Endothelial cell of umbilical vein (primary cell): ENCODE data around the gene PEX5L. TPM values are rescaled to one million over a fixed set of nuclear protein-coding genes. Genes with fewer than 3 reads are reported as not detected.

ENCODE experiments used
- BruUV-seq: library from RNA; stranded (reverse); fragments of 400-500 nt; replicated peaks from 2 replicates; lab custom pipeline; 2021; lab: Mats Ljungman, UMichigan
- CTCF ChIA-PET: fragments of 300-600, 350-600 bp; sonication (Branson Sonifier 250); formaldehyde crosslinking; loops from one replicate; lab custom pipeline; 2021; ENCODE audit warnings: antibody characterized with exemption, inconsistent platforms; lab: Charles Lee
- POLR2A ChIA-PET: fragments of 300-600, 350-600 bp; sonication (Branson Sonifier 250); formaldehyde crosslinking; loops from one replicate; lab custom pipeline; 2021; ENCODE audit warnings: antibody characterized with exemption, inconsistent platforms; lab: Charles Lee
- DNase-seq: peaks from one replicate; pipeline ENCODE4 v3.0.0-alpha.2; 2011; ENCODE audit warnings: low read depth, low spot score
- FAIRE-seq: peaks from 2 replicates; lab custom pipeline; 2011; peaks lifted over from hg19 to GRCh38; lab: Jason Lieb, UNC
- H2AFZ ChIP-seq: 2 replicates; pipeline ENCODE4 v1.6.0; 2012; ENCODE audit warnings: low read depth, low read length, control low read depth, inconsistent platforms
- H3K27ac ChIP-seq: 2 replicates; pipeline ENCODE4 v1.5.1; 2011; ENCODE audit warnings: low read depth, mild to moderate bottlenecking, control low read depth, low read length, moderate library complexity; ENCODE audit not compliant: insufficient read depth
- H3K27me3 ChIP-seq, 2 experiments: 2 replicates each; pipeline versions ENCODE4 v1.6.0 to v1.6.1; 2011; ENCODE audit warnings: low read length in 2 of 2, mixed read lengths in 1 of 2; ENCODE audit not compliant: control insufficient read depth in 2 of 2, insufficient read depth in 2 of 2
- H3K36me3 ChIP-seq, 2 experiments: 2 replicates in 1 of 2; 3 replicates in 1 of 2; pipeline ENCODE4 v1.5.1; 2011; ENCODE audit warnings: low read length in 2 of 2, mild to moderate bottlenecking in 1 of 2, moderate library complexity in 1 of 2; ENCODE audit not compliant: control insufficient read depth in 2 of 2, insufficient read depth in 2 of 2; ENCODE audit errors: extremely low read depth in 1 of 2
- H3K4me1 ChIP-seq: 3 replicates; pipeline ENCODE4 v1.5.1; 2011; ENCODE audit warnings: mild to moderate bottlenecking, low read length; ENCODE audit not compliant: control insufficient read depth, insufficient read depth; ENCODE audit errors: extremely low read depth
- H3K4me2 ChIP-seq: 2 replicates; pipeline ENCODE4 v1.6.1; 2011; ENCODE audit warnings: low read length, control low read depth, mixed read lengths; ENCODE audit not compliant: insufficient read depth
- H3K4me3 ChIP-seq, 3 experiments: fragments of 200-600 bp in 1 of 3; sonication (generic), shearing (Covaris generic) in 1 of 3; replicated peaks in 1 of 3; 2 replicates each; pipeline ENCODE4 v1.5.1; 2011 to 2016; ENCODE audit warnings: control low read depth in 3 of 3, low read length in 3 of 3, mild to moderate bottlenecking in 2 of 3, inconsistent platforms in 1 of 3, low read depth in 1 of 3, moderate library complexity in 1 of 3; ENCODE audit not compliant: insufficient read depth in 1 of 3
- H3K79me2 ChIP-seq: 2 replicates; pipeline ENCODE4 v1.6.0; 2012; ENCODE audit warnings: low read length, inconsistent platforms; ENCODE audit not compliant: control insufficient read depth, insufficient read depth
- H3K9ac ChIP-seq: replicated peaks from 2 replicates; pipeline ENCODE3; 2011; ENCODE audit warnings: low read length, control low read depth; ENCODE audit not compliant: insufficient read depth; ENCODE audit errors: extremely low read depth
- H3K9me1 ChIP-seq: replicated peaks from 3 replicates; pipeline ENCODE4 v1.6.0; 2011; ENCODE audit warnings: mild to moderate bottlenecking, low read length; ENCODE audit not compliant: control insufficient read depth, insufficient read depth; ENCODE audit errors: extremely low read depth
- H3K9me3 ChIP-seq: replicated peaks from 2 replicates; pipeline ENCODE4 v1.5.1; 2012; ENCODE audit warnings: low read length, inconsistent platforms; ENCODE audit not compliant: control insufficient read depth, insufficient read depth
- H4K20me1 ChIP-seq: replicated peaks from 2 replicates; pipeline ENCODE3; 2011; ENCODE audit warnings: mild to moderate bottlenecking, low read length; ENCODE audit not compliant: control insufficient read depth, insufficient read depth; ENCODE audit errors: extremely low read depth
- EZH2 ChIP-seq: IDR thresholded peaks from 2 replicates; pipeline ENCODE4 v1.6.1; 2012; ENCODE audit warnings: borderline replicate concordance, low read depth, mild to moderate bottlenecking, moderate library complexity, low read length, inconsistent platforms; ENCODE audit not compliant: severe bottlenecking
- FOS ChIP-seq: IDR thresholded peaks from 2 replicates; pipeline ENCODE4 v1.6.1; 2011; ENCODE audit warnings: mild to moderate bottlenecking, low read length, moderate library complexity, borderline replicate concordance; ENCODE audit not compliant: insufficient read depth
- GATA2 ChIP-seq: IDR thresholded peaks from 2 replicates; pipeline ENCODE4 v1.7.0; 2011; ENCODE audit warnings: low read depth, mild to moderate bottlenecking, moderate library complexity, mixed read lengths, low read length; ENCODE audit not compliant: insufficient read length, insufficient read depth
- JUN ChIP-seq: IDR thresholded peaks from 2 replicates; pipeline ENCODE4 v1.6.1; 2011; ENCODE audit warnings: borderline replicate concordance, low read depth; ENCODE audit not compliant: insufficient read length, insufficient read depth
- MAX ChIP-seq: IDR thresholded peaks from 2 replicates; pipeline ENCODE4 v1.6.1; 2011; ENCODE audit not compliant: insufficient read depth, insufficient read length
- MYC ChIP-seq: IDR thresholded peaks from one replicate; pipeline ENCODE4 v1.6.1; 2011; ENCODE audit warnings: mild to moderate bottlenecking, low read depth, low read length
- POLR2A ChIP-seq: IDR thresholded peaks from 2 replicates; pipeline ENCODE4 v1.6.1; 2012; ENCODE audit warnings: low read depth, mild to moderate bottlenecking, control low read depth, low read length
- POLR2AphosphoS5 ChIP-seq: IDR thresholded peaks from 2 replicates; pipeline ENCODE4 v1.6.1; 2012; ENCODE audit warnings: low read depth, mild to moderate bottlenecking, control low read depth, low read length, moderate library complexity; ENCODE audit not compliant: insufficient read depth
- dilution Hi-C: fragments of 300-500 bp; cut with MboI; formaldehyde crosslinking; loops from one replicate; pipeline ENCODE4 v1.15.0; 2019; ENCODE audit warnings: low sequenced_read_pairs; ENCODE audit not compliant: extremely low pct_ligation_motif_present
- intact Hi-C: fragments of 100-400 bp; cut with micrococcal nuclease; formaldehyde crosslinking; loops from one replicate; pipeline ENCODE4 v1.10.0; 2022
- polyA plus RNA-seq, 4 experiments: library from polyadenylated mRNA; depleted of rRNA in 3 of 4; stranded (reverse) in 3 of 4; unstranded in 1 of 4; fragments of >200 nt; gene quantifications; 2 replicates each; pipeline versions ENCODE4 v1.2.1 to v1.2.3, GENCODE V29; 2011 to 2012; ENCODE audit warnings: missing spikeins in 1 of 4
- total RNA-seq: library from RNA; stranded (reverse); gene quantifications from 2 replicates; pipeline ENCODE4 v1.2.3, GENCODE V29; 2021
- TF ChIP-seq, protein P1 (sequence below), 2 donors: IDR thresholded peaks; 1 replicate in 1 of 2; 2 replicates in 1 of 2; pipeline ENCODE4 v1.5.1; 2011; ENCODE audit warnings: low read length in 2 of 2, mild to moderate bottlenecking in 2 of 2, moderate library complexity in 2 of 2, control low read depth in 1 of 2, inconsistent platforms in 1 of 2, low read depth in 1 of 2; ENCODE audit not compliant: insufficient read depth in 1 of 2; ENCODE audit errors: extremely low read depth in 1 of 2

PEX5L gene
- total and polyA plus RNA-seq, 2 donors (not counting 3 experiments of a cell fraction or from before 2014, with no cell fraction given) = not detected

GRCh38 chr3:179995406-179995805 lies 41.3 kb downstream of the PEX5L start:
- Histone ChIP-seq H3K9me3 (no peaks in the 10 kb centered on the region), H3K4me2 (no peak overlapping the region), H3K4me3 (no peak overlapping the region), H3K9me1 (no peaks in the 10 kb centered on the region), H3K36me3 (no peaks in the 10 kb centered on the region), H2AFZ (no peak overlapping the region), H3K79me2 (no peaks in the 10 kb centered on the region), H3K27me3 (no peaks in the 10 kb centered on the region), H3K9ac (no peak overlapping the region), H4K20me1 (no peaks in the 10 kb centered on the region), H3K27ac (no peak overlapping the region), H3K4me1 (no peaks in the 10 kb centered on the region)
- DNase-seq (no peak), FAIRE-seq (no peak)
- TF ChIP-seq FOS = no peak
- no peak for TF ChIP-seq MAX
- TF ChIP-seq JUN = no peak
- TF ChIP-seq EZH2 = no peak
- TF ChIP-seq POLR2A = no peak
- TF ChIP-seq, protein P1, sequence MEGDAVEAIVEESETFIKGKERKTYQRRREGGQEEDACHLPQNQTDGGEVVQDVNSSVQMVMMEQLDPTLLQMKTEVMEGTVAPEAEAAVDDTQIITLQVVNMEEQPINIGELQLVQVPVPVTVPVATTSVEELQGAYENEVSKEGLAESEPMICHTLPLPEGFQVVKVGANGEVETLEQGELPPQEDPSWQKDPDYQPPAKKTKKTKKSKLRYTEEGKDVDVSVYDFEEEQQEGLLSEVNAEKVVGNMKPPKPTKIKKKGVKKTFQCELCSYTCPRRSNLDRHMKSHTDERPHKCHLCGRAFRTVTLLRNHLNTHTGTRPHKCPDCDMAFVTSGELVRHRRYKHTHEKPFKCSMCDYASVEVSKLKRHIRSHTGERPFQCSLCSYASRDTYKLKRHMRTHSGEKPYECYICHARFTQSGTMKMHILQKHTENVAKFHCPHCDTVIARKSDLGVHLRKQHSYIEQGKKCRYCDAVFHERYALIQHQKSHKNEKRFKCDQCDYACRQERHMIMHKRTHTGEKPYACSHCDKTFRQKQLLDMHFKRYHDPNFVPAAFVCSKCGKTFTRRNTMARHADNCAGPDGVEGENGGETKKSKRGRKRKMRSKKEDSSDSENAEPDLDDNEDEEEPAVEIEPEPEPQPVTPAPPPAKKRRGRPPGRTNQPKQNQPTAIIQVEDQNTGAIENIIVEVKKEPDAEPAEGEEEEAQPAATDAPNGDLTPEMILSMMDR (IDR thresholded peaks at IDR 0.05; ENCODE audit: extremely low read depth in 1 of 2, insufficient read depth in 1 of 2, low read depth in 1 of 2, low read length in 2 of 2) = no peak
- TF ChIP-seq GATA2 = no peak
- no peak for TF ChIP-seq POLR2AphosphoS5
- TF ChIP-seq MYC = no peak
- intact Hi-C loops (no loop called here), dilution Hi-C loops (no loop called here)
- ChIA-PET CTCF (no interaction called here), POLR2A (no interaction called here)
- BruUV-seq = no TSS peak
